Measurements from ENCODE around the gene ZNF579.
A peak's percentile ranks its signal among the peaks of the same experiment; 100 is the strongest.

ZNF579 gene

DNA sequence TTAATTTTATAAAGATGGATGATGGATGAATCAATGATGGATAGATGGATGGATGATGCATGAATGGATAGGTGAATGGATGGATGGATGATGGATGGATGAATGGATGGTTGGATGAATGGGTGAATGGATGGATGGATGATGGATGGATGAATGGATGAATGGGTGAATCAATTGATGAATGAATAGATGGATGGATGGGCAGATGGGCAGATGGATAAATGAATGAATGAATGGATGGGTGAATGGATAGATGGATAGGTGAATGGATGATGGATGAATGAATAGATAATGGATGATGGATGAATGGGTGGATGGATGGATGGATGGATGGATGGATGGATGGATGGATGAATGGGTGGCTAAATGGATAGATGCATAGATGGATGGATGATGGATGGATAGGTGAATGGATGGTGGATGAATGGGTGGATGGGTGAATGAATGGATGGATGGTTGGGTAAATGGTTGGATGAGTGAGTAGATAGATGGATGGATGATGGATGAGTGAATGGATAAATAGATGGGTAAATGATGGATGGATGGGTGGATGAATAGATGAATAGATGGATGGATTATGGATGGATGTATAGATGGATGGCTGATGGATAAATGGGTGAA is 12.8 kb downstream of the ZNF579 start:
- no peak for DNase-seq

DNA sequence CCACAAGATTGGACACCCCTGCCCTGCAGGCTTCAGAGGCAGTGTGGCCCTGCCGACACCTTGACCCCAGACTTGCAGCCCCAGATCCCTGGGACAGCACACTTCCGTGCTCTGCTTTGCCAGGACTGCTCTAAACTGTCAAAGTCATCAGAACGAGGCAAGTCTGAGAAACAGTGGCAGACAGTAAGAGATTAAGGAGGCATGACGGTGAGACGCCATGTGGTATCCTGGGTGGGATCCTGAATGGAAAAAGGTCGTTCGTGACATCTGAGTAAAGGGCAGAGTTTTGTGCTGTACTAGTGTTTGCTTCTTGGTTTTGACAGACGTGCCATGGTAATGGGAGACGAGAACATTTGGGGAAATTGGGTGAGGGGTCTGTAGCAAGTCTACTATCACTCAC is 13.8 kb downstream of the ZNF579 start:
- DNase-seq = no peak

DNA sequence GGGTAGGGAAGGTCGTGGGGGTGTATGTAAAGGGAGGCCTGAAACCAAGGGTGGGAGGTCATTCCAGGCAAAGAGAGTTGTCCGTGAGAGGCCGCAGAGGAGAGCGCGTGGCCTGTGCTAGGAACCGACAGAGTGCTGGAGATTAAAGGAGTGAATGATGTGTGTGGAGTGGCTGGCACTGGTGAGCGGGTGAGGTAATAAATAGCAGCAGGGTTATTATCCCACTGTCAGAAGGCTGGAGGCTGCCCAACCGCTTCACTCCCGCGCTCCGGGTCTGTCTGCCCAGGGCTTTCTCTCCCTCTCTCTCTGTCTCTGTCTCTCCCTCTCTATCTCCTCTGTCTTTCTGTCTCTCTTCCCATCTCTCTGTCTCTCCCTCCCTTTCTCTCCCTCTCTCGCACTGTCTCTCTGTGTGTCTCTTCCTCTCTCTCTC is 17.4 kb downstream of the ZNF579 start:
- no peak for DNase-seq

DNA sequence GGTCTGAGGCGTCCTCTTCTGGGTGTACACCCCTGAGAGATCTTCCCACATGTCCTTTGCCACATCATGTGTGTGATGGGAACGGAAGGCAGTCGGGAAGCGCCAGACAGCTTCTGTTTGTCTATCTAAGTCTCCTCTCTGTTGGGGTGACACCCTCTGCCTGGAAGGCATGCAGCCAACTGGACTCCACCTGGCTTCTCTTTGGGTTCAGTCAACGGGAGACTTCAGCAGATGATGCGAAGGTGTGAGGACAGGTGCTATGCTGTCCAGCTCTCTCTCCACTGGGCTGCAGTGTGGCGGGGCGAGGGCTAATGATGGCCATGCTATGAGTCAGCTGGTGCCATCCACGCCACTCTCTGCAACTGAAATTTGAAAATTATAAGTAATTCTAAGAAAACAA is 21.0 kb downstream of the ZNF579 start:
- no peak for DNase-seq

DNA sequence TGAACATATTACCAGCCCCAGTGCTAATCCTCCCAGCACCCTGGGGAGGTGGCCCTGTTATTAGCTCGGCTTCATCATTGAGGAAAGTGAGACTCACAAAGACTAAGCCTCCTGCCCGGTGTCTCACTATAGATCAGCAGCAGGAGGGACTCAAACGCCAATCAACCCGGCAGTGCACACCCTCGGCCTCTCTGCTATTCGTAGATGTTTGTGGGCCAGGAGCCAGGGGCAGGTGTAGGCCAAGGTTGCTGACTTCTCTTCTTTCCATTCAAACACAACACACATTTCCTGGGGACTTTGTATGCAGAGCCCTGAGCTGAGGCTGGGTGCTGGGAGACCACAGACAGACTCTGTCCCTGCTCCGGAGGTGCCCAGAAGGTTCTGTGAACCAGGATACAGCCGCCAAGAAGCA is 25.9 kb downstream of the ZNF579 start:
- no peak for DNase-seq

DNA sequence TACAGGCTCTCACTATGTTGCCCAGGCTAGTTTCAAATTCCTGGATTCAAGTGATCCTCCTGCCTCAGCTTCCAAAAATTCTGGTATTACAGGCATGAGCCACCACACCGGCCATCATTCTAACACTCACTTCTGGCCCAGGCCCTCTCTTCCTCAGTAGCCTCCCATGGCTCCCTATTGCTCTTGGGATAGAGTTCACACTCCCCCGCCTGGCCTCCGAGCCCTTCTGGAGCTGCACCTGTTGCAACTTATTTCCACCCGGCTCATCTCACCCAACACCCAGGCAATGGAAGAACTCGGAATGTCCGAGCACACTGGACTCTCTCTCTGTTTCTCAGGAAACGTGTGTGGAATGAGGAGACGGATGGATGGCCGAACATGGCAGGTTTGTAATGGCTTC is 26.3 kb downstream of the ZNF579 start:
- no peak for DNase-seq

DNA sequence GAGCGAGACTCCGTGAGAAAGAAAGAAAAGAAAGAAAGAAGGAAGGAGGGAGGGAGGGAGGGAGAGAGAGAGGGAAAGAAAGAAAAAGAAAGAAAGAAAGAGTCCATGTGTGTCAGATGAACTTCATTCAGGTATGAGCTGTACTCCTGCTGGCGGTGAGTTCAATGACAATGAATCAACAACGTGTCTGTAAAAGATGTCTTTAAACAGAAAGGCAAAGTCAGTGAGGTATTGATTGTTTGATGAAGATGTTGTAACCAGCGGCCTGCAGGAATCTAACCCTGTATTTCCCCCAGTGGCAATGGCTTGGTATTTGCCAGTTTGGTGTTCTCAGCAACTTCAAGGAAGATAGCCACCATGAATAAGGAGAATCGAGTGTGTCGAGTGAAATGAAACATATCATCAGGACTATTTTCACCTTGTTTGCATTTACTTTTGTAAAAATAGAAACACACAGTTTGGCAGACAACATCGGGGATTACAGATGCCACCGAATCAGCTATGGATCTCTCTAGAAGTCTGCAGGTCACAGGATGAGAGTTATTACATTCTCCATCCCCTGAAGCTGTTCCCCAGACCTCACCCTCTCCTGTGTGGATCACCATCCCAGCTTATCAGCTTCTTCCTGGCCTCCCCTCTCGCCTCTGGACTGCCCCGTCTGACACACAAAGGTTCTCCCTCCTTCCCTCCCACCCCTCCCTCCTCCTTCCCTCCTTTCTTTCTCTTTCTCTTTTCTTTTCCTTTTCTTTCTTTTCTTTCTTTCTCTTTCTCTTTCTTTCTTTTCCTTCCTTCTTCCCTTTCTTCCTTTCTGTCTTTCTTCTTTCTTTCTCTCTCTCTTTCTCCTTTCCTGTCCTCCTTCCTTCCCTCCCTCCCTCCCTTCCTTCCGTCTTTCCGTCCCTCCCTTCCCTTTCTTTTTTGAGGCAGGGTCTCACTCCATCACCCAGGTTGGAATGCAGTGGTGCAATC is 27.1 kb downstream of the ZNF579 start:
- DNase-seq = no peak

DNA sequence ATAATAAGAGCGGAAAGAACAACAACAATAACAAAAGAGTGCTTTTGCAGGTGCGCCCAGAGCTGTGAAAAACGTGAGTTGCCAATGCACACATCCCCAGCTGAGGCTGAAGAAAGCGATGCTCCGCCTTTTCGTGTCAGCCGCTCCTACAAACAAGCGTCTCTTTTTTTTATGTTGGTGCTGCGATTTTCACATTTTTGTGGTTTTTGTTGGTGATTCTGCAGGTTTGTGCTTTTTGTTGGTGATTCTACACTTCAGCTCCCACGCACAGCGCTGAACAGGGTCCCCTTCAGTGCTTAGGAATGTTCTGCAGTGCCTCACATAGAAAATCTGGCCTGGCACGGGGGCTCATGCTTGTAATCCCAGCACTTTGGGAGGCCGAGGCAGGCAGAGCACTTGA is 28.0 kb downstream of the ZNF579 start:
- no peak for DNase-seq

DNA sequence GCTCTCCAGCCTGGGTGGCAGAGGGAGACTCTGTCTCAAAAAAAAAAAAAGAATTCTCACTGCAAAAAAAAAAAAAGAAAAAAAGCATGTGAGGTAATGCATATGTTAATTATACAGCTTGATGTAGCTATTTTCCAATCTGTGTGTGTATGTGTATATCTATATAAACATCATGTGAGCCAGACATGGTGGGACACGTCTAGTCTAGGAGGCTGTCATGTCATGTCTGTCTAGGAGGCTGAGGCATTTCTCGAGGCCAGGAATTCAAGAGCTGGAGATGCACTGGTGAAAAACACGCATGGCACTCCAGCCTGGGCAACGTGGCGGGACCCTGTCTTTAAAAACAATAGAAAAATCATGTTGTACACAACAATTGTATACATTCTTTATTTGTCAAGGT is 28.4 kb downstream of the ZNF579 start:
- no peak for DNase-seq

DNA sequence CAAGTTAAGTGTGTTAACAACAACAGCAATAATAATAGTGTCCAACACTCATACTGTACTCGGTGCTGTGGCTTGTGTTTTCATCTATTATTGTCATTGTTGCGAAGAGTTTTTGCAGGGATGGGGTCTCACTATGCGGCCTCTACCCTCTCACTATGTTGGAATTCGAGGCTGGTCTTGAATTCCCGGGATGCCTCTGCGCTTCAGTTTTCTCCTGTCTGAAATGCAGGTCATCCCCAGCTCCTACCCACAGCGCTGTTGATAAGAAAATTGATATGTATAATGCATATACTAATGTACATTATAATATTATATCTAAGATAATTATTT is 30.4 kb downstream of the ZNF579 start:
- DNase-seq = no peak

DNA sequence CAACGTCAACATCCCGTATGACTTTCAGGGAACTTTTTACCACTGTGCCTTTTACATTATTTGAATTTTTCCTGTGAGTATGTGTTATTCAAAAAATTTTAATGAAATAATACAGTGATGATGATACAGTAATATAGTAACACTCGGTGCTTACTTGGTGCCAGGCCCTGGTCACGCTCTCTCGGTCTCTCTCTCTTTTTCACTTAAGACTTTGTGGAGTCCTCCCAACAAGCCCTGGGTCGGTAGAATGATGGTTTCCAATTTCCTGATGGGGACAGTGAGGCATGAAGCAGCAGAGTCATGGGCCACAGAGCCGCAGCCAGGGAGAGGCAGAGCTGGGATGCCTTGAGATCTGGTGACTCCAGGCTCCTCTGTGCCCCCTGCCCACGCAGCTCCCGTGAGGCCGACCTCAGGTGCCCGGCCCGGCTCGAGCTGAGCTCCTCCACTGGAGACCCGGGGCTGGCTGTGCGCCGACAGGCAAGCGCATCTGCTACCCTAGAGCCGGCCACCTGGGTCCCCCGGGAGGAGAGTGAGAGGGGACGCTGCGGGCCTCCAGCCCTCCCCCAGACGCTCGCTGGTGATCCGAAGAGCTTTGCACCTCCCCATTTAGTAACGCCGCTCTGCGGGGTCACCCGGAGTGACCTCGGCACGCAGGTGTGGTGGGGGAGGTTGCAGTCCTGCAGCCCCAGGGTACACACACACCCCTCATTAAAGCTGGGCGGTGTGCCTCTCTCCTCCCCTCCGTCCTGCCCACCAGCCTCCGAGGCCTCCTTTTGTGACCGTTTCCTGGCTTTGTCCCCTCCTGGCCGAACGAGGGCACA is 30.9 kb downstream of the ZNF579 start:
- DNase-seq = no peak

DNA sequence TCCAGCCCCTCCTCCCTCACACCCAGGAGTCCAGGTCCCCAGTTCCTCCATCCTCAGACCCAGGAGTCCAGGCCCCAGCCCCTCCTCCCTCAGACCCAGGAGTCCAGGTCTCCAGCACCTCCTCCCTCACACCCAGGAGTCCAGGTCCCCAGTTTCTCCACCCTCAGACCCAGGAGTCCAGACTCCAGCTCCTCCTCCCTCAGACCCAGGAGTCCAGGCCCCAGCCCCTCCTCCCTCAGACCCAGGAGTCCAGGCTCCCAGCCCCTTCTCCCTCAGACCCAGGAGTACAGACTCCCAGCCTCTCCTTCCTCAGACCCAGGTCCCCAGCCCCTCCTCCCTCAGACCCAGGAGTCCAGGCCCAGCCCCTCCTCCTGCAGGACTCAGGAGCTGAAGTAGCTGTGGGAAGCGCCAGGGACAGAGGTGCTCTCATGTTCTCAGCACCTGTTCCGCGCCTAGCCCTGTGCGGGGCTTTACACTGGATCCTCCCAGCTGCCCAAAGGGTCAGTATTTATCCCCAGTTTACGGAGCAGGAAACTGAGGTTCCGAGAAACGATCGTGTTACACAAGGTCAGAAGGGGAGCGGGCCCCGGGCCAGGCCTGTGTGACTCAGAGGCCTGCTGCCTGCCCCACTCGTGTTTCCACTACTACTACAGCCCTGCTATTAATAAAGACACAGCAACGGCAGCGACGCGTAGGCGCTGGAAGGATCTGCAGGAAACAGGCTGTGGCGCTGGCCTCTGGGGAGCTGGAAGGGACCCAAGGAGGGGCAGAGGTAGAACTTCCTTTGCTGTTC is 33.6 kb downstream of the ZNF579 start:
- peak; percentile 6 for DNase-seq

DNA sequence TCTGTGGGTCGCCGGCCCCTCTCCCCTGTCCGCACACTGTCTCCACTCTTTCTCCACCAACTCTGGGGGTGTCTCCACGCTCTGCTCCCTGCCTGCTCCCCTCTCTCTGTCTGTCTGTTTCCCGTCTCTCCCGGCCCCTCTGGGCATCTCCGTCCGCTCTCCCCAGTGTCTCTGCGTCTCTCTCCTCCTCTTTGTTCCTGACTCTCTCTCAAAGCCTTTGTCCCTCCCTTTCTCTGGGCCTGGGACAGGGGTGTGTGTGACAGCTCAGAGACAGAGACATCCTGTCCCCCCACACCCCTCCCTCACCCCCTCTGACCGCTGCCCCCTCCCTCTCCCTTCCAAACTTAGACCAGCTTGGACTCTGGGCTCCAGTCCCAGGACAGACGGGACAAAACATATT is 34.6 kb downstream of the ZNF579 start:
- no peak for DNase-seq

DNA sequence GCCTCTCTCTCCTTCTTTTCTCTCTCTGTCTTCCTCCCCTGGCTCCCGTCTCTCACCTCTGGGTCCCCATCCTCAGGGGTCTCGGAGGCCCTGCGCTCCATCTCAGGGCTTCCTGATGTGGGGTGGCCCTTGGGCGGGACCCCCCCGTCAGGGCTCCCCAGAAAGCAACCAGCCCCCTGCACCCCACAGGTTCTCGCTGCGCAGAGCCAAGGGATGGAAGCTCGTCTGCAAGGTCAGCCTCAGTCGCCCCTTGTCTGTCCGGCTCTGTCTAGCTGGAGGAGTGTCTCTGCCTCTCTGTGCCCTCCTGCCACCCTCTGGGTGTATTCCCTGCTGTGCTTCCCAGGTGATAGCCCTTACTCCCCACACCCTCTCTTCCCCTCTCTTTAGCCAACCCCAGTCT is 35.2 kb downstream of the ZNF579 start, which contains the start of gene SBK3:
Gene SBK3, minus strand, starts transcription at position 101 of the 400 bp plus-strand sequence. Its CDS starts 0 bp downstream, at position 101.
- no peak for DNase-seq

DNA sequence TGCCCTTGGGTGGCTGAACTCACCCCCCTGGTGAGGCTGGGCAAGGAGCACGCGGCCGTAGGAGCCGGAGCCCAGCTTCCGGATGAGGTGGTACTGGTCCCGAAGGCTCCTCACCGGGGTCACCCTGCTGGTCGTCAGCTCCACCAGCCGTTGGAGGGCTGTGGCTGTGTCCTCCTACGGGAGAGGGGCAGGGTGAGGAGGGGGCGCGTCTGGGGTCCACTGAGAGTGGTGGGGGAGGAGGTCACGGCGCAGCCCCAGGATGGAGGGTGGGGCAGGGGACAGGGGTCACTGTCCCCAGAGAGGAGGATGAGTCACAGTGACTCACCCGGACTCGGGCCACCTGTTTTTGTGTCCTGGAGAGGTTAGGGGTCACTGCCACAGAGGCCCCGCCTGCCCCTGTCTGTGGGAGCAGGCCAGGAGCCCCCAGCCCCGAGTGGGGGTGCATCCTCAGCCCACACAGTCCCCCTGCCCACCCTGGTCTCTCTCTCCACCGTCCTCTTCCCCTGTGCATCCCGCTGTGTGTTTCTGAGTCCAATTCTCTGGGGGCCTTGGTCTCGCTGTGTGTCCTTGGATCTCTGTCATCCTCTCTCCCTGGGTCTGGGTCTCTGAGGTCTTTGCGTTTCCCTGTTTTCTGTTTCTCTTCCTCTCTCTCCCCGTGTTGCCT is 35.7 kb downstream of the ZNF579 start:
- DNase-seq = no peak

DNA sequence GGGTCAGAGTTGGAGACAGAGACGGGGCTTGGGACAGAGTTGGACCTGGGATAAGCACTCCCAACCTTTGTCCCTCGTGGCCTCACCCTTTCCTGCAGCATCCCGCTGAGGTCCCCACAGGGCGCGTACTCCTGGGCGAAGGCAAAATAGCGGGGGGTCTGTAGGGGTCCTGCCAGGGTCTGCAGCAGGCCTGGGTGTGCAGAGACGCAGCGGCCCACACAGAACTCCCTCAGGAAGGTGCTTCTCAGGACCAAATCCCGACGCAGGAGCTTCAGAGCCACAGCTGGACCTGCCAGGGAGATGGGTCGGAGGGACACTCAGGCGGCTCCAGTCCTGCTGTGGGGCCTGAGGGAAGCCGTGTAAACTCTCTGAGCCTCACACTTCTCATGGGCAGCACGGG is 36.6 kb downstream of the ZNF579 start:
- DNase-seq = no peak

DNA sequence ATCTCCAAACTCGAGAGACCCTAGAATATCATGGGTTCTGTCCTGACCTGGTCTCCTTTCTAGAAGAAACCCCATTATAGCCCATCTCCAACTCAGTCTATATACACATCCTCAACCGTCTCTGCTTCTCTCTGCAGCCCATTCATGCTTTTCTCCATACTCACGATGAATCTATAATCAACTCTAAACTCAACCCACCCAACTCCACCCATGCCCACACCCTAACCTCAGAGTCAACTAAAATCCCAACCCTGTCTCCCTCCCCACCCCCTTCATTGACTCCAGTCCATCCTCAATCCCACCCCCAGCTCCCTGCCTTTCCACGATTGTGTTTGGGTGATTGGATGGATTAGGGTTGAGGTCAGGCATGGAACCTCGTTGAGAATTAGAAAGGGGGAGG is 37.1 kb downstream of the ZNF579 start:
- DNase-seq = no peak

DNA sequence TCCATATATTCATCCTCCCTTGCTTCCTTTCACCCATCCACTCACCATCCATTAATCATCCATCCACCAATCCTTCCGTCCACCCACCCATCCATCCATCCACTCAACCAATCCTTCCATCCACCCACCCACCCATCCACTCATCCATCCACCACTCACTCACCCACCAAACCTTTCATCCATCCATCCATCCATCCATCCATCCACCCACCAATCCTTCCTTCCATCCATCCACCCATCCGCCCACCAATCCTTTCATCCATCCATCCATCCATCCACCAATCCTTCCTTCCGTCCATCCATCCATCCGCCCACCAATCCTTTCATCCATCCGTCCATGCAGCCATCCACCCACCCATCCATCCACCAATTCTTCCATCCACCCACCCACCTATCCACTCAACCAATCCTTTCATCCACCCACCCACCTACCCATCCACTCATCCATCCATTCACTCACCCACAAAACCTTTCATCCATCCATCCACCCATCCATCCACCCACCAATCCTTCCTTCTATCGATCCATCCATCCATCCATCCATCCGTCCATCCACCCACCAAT is 38.3 kb downstream of the ZNF579 start:
- DNase-seq = no peak

DNA sequence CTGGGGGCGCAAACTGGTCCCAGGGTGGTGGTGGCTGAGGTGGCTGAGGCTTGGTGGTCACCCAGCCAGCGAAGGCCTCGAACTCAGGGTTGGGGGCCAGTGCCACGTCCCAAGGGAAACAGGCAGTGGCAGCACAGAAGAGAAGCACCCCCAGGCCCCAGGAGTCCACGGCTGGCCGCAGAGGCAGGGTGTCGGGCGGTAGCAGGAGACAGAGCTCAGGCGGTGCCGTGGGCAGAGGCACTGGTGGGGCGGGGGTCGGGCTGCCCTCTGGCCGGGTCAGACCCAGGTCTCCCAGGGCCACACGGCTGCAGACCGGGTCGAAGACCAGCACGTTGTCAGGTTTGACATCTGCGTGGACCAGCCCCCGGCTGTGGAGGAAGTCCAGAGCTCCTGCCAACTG is 39.6 kb downstream of the ZNF579 start:
- no peak for DNase-seq

DNA sequence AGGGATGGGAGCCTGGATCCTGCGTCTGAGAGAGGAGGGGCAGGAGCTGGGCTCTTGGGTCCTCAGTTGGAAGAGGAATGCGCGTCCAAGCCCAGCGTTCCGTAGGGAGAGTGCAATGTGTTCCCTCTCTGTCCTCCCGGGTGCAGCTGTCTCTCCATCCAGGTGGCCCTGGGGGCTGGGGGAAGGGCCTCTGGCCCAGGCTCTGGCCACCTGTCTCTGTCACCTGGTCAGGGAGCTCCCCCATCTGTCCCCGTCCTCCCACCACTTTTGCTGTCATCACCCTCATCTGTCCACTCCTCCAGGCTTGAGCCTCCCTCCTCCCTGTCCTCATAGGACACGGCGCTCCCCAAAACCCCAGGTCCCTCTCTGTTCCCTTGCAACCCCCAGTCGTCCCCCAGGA is 40.0 kb downstream of the ZNF579 start:
- no peak for DNase-seq

DNA sequence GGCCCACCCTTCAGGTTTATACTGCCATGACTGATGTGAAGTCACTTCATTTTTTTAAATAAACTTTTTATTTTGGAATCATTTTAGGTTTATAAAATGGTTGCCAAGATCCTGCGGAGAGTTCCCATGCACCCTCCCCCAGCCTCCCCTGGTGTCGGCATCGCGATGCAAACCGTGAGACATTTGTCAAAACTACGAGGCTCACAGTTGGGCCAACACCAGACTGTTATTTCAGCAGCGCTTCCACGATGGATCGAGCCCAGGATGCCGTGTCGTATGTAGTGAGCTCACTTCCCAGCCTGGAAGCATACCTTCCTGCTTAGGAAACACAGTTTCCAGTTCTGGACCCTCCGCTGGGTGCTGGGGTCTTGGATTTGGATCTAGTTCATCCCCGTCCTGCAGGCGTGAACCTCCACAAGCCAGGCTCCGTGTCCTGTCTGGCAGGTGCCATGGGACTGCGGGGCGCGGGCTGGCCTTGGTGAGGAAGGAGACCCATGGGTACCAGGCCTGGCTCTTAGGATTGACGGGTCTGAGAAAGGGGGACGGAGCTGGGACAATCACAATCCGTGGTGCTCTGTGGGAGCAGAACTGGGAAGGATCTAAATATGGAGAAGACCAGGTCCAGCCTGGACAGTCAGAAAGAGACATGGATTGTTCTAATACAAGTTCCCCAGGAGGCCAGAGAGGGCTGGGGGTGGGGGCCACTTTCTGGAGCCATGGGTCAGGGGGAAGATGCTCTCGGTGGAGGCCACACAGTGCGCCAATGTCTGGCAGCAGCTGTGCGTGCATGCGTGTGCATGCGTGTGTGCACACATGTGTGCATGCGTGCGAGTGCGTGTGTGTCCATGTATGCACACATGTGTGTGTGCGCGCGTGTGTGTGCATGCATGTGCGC is 41.3 kb downstream of the ZNF579 start:
- DNase-seq = no peak

Data from stimulated activated CD4-positive, alpha-beta T cell treated with anti-CD3 and anti-CD28 coated beads, Interleukin-15, amount 100 ng/mL, for 24 hours (primary cell).